ENCODE results near the gene MAB21L3. TPM values are rescaled to one million over a fixed set of nuclear protein-coding genes. Genes with fewer than 3 reads are reported as not detected.

Gene MAB21L3
- total RNA-seq, result under 0.01 and 0.09 TPM in 2 replicates

- DNase-seq, result no peak
Observed at GRCh38 chr1:116110567-116111523, at the start of gene MAB21L3. Gene MAB21L3 (plus strand): TSS chr1:116111399. CDS start chr1:116112616, 1,217 bp downstream.

GRCh38 chr1:116062201-116062600, 49.0 kb upstream of the MAB21L3 start:
- no peak for DNase-seq

GRCh38 chr1:116064616-116065015, 46.6 kb upstream of the MAB21L3 start:
- no peak for DNase-seq

- DNase-seq, result no peak
Observed at GRCh38 chr1:116066868-116067565, 44.2 kb upstream of the MAB21L3 start.

- no peak for DNase-seq
Observed at GRCh38 chr1:116067566-116067890, 43.7 kb upstream of the MAB21L3 start.

- no peak for DNase-seq
Observed at GRCh38 chr1:116075575-116075974, 35.6 kb upstream of the MAB21L3 start.

- DNase-seq, result no peak
Observed at GRCh38 chr1:116075990-116076389, 35.2 kb upstream of the MAB21L3 start.

- DNase-seq, result no peak
Observed at GRCh38 chr1:116076831-116077230, 34.4 kb upstream of the MAB21L3 start.

GRCh38 chr1:116078699-116079223, 32.4 kb upstream of the MAB21L3 start:
- DNase-seq, result no peak

GRCh38 chr1:116087628-116088027, 23.6 kb upstream of the MAB21L3 start:
- DNase-seq, result no peak

- no peak for DNase-seq
Observed at GRCh38 chr1:116089870-116090269, 21.3 kb upstream of the MAB21L3 start.

GRCh38 chr1:116091083-116091482, 20.1 kb upstream of the MAB21L3 start:
- DNase-seq, result no peak

- no peak for DNase-seq
Observed at GRCh38 chr1:116092752-116093489, 18.3 kb upstream of the MAB21L3 start.

GRCh38 chr1:116095027-116095426, 16.2 kb upstream of the MAB21L3 start:
- no peak for DNase-seq

- DNase-seq, result no peak
Observed at GRCh38 chr1:116096013-116096618, 15.1 kb upstream of the MAB21L3 start.

GRCh38 chr1:116097626-116098025, 13.6 kb upstream of the MAB21L3 start:
- no peak for DNase-seq

- no peak for DNase-seq
Observed at GRCh38 chr1:116099379-116099778, 11.8 kb upstream of the MAB21L3 start.

GRCh38 chr1:116099919-116100318, 11.3 kb upstream of the MAB21L3 start:
- no peak for DNase-seq

- DNase-seq, result no peak
Observed at GRCh38 chr1:116104667-116105066, 6.5 kb upstream of the MAB21L3 start.

- DNase-seq, result no peak
Observed at GRCh38 chr1:116105996-116106395, 5.2 kb upstream of the MAB21L3 start.

GRCh38 chr1:116106646-116107045, 4.6 kb upstream of the MAB21L3 start:
- DNase-seq, result no peak

- DNase-seq, result no peak
Observed at GRCh38 chr1:116107371-116107770, 3.8 kb upstream of the MAB21L3 start.

Data from dermis blood vessel endothelial cell (primary cell).